ENCODE measurements around the gene BABAM1.

The BABAM1 gene

DNA sequence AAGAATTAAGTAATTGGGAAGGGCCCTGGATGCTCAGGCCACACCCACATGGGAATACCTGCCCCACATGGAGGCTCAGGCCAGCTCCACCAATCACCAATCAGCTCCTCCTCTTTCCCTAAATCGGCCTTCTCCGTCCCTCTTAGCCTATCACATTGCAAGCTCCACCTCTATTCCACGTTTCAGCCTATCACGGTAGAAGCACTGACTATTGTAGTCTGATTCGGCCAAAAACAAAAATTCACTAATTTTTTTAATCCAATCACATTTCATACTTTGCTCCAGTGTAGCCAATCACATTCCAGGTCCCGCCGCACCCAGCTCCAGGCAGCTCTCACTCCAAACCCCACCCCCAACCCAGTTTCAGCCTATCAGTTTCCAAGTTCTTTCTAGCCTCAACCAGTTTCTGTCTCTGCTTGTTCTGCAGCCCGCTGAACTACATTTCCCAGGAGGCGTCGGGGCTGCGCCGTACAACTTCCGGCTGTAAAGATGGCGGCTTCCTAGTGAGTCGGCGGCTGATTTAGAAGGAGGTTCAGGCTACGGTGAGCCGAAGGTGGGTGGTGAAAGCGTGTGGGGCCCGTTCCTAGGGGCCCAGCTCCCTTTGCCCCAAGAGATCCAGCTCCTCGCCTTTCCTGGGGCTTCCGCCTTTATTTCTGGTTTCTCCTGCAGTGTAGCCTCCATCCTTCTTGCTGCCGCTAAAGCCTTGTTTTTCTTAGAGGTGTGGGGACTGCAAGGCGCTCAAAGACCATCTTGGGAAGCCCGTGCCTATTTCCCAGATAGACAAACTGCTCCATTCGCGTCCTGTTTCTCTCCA, at the start of gene BABAM1:
Gene BABAM1, plus strand, starts transcription at position 469 of the 814 bp plus-strand sequence. CDS start 1,364 bp downstream, outside the sequence.
- peak; percentile 88 for DNase-seq

- no peak for DNase-seq
Measured at GRCh38 chr19:17219286-17219685, 48.0 kb upstream of the BABAM1 start.

- no peak for DNase-seq
Measured at GRCh38 chr19:17220207-17220758, 47.0 kb upstream of the BABAM1 start.

DNA sequence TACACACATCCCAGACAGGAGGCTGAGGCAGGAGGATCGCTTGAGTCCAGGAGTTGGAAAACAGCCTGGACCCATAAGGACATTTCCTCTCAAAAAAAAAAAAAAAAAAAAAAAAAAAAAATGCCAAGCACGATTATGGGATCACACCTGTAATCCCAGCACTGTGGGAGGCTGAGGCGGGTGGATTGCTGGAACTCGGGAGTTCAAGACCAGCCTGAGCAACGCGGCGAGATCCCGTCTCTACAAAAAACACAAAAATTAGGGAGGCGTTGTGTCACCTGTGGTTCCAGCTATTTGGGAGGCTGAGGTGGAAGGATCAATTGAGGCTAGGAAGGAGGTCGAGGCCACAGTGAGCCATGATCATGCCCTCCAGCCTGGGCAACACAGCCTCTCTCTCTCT, 42.2 kb upstream of the BABAM1 start:
- DNase-seq: no peak

DNA sequence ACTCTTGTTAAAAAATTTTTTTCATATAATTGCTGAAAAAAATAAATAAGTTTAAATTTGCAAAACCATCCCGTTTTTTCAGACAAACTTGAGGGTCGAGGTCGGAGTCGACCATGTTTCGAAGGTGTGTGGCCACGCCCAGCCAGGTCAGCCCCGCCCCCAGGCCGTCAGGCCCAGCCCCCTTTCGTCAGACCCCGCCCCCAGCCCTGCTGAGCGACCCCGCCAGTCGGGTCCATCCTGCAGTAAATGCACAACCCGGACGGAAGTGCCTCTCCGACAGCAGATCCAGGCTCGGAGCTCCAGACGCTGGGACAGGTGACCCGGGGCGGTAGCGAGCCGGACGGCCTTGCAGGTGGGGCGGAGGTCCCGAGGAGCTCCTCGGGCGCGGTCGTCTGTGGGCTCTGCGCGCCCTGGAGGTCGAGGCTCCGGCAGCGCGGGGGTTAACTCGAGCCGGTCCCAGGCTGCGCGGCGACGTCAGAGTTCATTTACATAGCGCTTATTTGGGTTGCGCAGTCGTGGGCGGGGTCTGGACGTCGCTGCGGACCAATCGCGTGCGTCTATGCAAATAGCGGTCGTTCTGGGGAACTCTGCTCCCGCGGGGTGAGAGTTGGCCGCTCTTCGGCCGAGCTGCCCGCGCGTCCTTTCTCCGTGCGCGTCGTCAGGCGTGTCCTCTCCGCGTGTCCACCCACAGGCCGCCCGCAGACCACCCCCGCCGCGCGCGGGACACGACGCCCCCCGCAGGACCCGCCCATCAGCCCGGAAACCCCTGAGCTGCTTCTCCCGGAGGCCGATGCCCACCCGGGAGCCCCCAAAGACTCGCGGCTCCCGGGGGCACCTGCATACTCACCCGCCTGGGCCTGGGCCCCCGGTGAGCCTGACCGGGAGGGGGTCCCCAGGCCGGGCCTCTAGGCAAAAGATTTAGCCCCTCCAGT, 41.0 kb upstream of the BABAM1 start, which contains the start of gene OCEL1:
Gene OCEL1, plus strand, starts transcription at position 225 of the 932 bp plus-strand sequence. Its CDS starts 22 bp downstream, at position 247.
- peak; percentile 93 for DNase-seq

DNA sequence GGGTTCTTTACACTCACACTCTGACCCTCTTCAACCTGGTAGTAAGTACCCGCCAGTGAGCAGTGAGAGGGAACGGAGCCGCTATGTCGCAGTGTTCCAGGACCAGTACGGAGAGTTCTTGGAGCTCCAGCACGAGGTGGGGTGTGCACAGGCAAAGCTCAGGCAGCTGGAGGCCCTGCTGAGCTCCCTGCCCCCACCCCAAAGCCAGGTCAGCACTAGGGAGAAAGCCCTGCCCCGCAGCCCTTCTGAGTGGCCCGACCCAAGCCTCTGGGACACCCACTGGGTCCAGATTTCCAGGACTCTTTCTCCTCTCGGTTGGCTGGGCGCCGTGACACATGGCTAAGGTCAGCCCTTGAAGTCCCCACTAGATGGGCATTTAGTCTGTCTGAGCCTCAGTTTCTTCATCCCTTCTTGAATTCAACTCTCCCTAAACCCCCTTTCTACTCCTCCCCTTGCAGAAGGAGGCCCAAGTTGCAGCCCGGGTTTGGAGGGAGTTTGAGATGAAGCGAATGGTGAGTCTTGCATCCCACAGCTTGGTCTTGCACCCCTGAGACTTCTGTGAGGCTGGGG, 39.4 kb upstream of the BABAM1 start:
- DNase-seq: no peak

DNA sequence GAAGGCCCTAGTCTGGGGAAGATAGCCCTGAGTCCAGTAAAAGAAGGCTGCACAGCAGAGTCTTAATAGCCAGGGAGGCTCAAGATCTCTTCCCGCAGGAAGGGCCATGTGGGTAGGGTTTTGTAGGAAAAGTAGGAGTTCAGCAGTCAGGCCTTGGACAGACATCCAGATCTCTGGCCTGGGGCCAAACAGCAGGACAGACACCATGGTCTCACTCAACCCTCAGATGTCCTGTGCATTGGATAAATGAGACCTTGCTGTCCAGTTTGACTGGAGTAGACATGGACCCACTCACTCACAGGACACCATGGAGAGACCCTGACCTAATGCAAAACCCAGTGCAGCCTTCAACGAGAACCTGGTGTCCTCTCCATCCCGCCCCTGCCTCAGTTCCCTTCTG, 37.4 kb upstream of the BABAM1 start:
- no peak for DNase-seq

DNA sequence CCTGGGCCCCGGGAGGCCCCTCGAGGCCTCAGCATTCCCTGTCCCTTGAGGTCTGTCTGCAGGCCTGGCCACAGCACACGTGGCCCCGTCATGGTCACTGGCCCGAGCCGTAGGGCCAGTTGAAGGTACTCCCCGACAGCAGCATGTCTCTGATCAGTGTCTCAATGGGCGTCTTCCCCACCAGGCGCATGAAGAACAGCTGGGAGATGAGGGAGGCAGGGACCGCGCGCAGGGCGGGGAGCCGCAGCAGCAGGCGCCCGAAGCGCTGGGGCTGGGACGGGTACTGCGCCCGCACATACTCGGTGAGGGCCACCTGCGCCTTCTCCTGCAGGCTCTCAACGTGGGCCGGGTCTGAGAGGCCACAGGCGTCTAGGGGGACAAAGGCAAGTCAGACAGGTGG, 35.0 kb upstream of the BABAM1 start:
- DNase-seq: no peak

DNA sequence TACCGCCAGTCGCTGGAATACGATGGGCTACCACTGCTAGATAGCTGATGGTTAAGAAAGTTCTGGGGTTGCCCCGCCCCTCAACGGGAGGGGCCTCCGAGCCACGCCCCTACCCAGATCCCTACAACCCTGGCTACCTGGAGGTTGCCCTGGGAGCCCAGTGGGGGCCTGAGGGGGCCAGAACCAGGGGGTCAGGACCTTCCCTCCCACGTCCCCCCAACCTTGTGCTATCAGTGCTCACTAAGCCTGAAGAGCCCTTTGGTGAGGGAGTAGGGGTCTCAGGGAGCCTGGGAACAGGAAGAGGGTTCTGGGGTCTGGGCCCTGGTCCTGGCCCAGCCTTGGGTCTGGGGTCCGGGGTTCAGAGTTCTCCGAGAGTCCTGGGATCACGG, 32.3 kb upstream of the BABAM1 start:
- peak; percentile 52 for DNase-seq

DNA sequence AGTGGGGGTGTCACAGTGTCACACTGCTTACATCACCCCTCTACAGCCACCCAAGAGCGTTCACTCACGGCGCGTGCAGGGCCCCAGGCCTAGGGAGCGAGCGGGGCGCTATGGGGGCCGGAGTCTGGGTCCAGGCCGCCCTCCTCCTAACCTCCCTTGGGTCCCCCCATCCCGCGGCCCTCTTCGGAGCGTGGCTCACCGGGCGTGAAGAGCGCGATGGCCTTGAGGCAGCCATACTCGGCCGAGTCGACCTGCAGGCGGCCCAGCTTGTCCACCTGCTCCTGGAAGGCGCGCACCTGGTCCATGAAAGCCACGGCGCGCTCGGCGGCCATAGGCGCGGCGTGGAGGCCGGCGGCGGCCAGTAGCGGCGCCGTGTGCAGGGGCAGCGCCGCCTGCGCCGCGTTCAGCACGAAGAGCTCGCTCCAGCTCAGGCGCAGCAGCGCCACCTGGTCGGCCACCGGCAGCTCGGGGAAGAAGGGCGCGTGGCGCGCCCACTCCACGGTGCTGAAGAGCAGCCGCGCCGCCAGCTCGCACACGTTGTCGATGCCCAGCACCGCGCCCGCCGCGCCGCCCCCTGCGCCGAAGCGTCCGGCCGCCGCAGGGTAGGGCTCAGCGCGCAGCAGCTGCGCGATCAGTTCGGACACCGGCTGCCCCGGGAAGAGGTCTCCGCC, 31.8 kb upstream of the BABAM1 start:
- peak; percentile 71 for DNase-seq

DNA sequence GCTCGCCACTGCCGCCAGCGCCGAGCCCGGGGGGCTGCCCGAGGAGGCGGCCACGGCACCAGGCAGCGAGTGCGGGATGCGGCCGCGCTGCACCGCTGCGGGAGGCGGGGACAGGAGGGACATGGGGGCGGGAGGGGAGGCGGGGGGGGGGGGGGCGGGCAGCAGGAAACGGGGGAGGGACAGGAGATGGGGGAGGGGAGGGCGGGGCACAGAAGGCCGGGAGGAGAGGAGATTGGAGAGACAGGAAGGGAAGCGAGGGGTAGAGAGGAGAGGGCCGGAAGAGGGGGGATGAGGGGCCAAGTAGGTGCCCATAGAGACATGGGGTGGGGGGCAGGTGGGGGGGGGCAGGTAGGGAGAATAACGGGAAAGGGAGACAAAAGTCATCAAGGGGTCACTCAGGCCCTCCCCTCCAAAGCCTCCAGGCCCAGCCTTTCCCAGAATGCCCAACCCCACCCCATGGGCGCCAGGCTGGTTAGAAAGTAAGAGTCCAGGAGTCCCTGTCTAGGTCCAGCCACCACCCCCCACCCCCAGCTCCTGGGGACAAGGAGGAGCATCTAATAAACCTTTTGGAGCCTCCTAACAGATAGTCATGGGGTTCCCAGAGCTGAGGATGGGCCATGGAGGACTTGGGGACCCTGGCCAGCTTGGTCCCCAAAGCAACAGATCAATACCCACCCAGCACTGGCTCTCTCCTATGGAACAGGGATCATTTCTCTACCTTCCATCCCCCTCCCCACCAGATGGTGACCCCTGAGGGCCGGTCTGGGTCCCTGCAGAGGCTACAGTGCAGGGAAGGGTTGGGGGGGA, 31.1 kb upstream of the BABAM1 start:
- no peak for DNase-seq

- DNase-seq: no peak
Measured at GRCh38 chr19:17236811-17237543, 30.3 kb upstream of the BABAM1 start.

- DNase-seq: no peak
Measured at GRCh38 chr19:17237747-17238706, 29.2 kb upstream of the BABAM1 start.

GRCh38 chr19:17240062-17240752, 27.0 kb upstream of the BABAM1 start:
- DNase-seq: no peak

DNA sequence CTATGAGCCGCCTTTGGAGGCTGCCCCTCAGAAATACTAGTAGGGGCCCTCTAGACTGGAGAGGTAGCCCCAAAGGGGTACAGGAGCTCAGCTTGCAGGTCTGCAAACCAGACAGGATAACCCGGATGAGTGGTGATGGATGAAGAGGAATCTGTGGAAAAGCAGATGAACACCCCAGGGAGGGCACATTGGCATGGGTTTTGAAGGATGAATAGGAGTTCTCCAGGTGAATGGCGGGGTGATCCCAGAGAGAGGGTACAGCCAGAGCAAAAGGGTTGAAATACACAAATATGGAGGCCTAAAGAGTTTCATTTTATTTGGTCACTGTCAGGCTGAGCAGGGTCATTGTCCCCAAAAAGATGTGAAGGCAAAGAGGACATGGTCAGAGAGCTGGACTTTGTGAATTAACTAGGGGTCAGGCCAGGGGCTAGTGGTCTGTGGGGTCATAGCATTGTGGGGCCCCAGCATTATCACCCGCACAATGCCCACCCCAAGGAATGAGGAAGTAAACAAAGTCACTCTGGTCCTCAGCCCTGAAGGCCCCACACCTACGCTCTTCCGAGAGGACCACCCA, 26.3 kb upstream of the BABAM1 start:
- no peak for DNase-seq

GRCh38 chr19:17242431-17243208, 24.6 kb upstream of the BABAM1 start:
- DNase-seq: no peak

DNA sequence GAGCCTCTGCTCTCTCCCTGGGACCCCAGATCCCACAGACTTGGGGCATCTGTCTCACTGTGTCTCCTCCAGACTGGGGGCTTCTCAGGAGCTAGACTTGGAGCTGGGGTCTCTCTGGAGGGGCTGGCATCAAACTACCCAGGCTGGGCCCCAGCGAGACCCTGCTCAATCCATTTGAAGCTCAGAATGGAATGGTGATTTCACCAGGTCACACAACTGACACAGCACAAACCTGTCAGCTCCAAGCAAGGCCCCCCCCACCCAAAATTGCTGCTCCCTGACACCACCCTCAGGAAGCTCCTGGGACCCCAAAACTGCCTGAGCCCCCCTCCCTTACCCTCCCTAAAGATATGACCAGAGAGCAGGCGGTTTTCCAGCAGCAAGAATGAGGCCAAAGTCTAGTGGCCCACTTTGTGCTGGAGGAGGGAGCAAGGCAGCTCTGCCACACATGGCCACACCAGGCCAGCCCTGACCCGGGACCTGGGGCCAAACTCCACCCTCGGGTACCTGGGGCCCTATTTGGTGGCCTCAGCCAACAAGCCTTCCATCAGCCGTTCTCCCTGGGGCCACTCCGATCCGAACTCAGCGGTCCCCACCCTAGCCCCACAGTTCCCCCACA, 23.9 kb upstream of the BABAM1 start:
- no peak for DNase-seq

Measured in activated effector memory CD4-positive, alpha-beta T cell treated with Interleukin-2 at 50 U/mL for 16 hours (primary cell).